Measurements from ENCODE around the gene SIGMAR1.

The SIGMAR1 gene

DNA sequence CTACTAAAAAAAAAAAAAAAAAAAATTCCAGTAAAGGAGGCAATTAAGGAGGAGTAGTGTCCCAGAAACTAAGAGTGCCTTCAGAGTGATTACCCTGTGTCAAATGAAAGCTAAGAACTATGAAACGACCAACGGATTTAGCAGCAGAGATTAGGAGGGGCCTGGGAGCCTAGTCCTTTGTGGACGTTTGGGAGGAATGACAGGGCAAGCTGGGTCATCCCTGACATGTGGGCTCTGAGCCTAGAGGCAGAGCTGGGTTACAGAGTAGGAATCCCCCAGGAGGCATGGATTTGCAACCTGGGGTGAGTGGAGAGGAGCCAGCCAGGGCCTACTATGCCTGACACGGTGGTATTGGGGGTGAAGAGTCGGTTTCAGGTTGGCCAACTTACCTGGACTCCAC lies 4.4 kb downstream of the SIGMAR1 start:
- in situ Hi-C loops (cut with MboI; ENCODE audit: low sequenced_read_pairs) = no loop called here

DNA sequence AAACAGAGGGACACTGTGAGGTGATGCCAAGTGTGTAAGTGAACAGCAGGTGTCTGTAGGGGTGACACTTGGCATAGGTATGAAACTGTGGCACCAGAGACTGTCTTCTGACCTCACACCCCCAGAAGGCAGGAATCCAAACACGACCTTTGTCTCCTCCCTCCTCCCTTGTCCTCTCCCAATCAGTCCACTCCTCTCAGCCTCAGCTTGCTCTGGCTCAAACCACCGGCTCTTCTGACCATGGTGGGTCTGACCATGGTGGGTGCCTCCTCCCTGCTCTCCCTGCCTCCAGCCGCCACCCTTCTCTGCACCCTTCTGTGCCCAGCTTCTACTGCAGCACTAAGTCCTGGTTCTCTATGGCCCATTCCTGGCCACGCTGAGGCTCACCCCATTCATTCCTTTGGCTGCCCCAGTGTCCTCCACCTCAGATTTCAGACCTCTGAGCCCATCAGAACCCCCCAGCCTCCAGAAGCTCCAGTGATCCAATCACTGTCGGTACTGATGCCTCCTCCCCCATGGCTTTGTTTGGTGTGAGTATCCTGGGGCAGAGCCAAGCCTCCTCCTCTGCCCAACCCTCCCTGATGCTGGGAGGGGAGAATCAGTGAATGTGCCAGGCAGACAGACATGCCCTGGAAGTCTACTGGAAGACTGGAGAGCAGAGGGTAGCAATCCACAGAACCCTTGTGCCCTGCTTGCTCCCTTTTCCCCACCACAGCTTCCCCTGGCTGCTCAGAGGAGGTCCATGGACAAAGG lies 7.0 kb downstream of the SIGMAR1 start:
- in situ Hi-C loops (cut with MboI; ENCODE audit: low sequenced_read_pairs) = no loop called here

DNA sequence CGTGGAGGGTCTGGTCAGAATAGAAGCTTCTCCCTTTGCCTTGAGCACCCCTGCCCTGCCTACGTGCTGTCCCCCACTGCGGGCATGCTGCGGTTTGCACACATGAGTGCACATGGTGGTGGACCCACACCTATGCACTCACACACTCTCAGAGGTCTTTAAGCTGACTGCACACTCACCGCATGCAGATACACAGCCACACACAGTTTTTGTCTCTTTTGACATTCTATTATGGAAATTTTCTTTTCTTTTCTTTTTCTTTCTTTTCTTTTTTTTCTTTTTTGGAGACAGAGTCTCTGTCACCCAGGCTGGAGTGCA lies 8.1 kb downstream of the SIGMAR1 start:
- in situ Hi-C loops (cut with MboI; ENCODE audit: low sequenced_read_pairs) = no loop called here

DNA sequence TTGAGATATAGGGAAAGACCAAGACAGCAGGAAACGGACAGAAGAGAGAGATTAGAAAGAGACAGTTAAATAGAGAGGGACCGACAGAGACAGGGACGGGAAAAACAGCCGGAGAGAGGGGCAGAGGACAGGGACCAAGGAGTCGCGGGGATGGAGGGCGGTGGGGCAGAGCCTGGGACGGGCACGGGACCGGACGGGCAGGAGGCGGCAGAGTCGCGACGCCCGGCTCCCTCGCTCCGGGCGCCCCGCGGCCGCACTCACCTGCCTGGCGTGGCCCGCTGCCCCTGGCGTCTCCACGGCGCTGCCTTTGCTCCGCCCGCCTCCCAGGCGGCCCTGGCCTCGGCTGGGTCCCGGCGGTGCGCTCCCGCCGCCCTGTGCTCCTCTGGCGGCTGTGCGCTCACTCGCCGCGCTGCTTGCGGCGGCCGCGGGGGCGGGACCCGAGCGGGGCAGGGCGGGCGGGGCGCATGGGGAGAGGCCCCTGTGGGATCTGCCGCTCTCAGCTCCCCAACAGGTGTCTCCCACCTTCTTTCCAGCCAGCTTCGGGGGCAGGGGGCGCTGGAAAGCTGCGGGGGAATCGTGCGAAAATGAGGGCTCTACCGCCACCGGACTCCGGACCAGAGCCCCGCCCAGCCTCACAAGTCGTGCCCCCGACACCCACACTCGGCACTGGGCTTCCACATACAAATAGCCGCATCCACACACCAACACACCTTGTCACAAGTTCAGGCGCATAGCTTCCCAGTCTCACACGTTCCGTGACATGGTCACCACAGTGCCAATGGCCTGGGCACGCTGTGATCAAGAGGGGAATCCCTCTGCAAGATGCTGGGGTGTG lies 8.7 kb downstream of the SIGMAR1 start, which contains the start of gene ARID3C:
Gene ARID3C, minus strand, starts transcription at position 411 of the 835 bp plus-strand sequence. CDS start 1,052 bp downstream, outside the sequence.
- in situ Hi-C loops (cut with MboI; ENCODE audit: low sequenced_read_pairs) = no loop called here

DNA sequence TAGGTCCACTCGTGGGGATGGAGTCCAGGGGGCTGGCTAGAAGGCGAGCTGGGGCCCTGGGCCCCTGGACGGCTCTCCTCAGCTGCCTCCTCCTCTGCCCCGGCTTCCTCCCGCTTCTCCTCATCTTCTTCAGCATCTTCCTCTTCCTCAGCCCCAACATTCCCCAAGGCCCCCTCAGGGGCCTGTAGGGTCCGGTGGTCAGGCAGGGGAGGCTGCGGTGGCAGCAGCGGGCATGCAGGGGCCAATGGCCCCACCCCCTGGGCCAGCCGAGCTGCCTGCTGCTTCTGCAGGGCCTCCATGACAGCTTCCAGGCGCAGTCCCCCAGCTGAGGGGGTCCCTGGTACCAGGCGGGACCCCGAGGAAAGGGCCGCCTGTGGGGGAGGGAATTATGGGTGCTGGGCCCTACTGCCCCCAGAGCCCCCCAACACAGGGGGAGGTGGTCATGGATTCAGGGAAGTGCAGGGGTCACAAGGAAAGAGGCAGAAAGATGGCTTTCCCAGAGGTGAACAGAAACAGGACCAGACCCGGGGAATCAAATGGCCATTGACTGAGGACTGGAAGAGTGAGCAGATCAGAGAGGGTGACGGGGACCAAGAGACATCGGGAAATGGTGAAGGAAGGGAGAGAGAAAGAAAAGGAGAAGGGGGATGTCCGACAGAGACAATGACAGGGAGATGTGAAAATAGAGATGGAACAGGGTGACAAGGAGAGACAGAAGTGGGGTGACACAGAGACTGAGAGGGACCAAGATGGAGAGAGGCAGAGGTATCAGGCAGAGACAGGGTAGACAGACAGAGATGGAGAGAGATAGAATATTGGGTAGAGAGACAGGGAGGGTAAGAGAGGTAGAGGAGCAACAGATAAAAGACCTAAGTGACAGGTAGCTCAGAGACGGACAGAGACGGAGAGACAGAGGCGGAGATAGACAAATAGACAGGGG lies 9.6 kb downstream of the SIGMAR1 start:
- in situ Hi-C loops (cut with MboI; ENCODE audit: low sequenced_read_pairs) = no loop called here

DNA sequence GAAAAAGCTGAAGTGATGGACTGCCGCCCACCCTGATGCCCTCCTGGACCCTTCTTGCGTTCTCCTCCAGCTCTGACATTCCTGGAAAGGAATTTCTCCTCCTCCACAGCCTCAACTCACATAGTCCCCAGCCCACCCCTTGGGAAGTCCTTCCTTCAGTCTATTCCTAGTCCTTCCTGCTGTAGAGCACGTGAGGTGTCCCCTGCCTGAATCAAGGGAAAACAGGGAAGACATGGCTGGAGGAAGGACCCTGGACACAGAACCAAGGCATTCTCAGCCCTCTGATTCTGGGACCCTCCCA lies 12.5 kb downstream of the SIGMAR1 start:
- in situ Hi-C loops (cut with MboI; ENCODE audit: low sequenced_read_pairs) = no loop called here

DNA sequence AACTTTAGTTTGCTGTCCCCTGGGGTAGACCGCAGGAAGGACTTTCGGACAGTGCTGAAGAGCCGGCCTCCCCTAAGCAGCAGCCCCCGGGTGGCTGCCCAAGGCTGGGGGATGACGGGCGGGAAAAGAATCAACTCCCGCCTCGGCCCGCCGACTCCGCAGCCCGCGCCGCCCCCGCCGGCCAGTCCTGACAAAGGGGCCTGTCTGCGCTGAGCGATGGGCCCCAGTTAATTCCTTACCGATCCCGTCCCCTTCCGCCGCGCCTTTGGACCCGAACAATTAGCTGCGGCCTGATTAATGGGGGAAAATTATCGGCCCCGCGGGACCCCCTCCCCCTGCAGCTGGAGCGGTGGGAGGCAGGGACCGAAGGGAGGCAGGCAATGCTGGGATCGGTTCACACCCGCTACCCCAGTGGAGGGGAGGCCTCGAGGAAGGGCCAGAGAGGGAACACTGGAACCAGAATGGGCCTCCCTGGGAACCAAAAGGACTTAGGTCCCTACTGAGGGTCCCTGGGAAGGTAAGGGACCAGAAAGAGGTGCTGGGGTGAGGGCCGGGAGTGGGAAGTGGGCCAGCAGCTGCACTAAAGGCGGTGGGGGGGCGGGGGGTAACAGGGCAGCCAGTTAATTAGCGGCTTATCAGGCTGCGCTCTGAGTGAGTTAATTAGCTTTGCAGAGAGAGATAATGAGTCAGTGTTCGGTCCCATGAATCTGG lies 13.0 kb downstream of the SIGMAR1 start:
- in situ Hi-C loops (cut with MboI; ENCODE audit: low sequenced_read_pairs) = no loop called here

DNA sequence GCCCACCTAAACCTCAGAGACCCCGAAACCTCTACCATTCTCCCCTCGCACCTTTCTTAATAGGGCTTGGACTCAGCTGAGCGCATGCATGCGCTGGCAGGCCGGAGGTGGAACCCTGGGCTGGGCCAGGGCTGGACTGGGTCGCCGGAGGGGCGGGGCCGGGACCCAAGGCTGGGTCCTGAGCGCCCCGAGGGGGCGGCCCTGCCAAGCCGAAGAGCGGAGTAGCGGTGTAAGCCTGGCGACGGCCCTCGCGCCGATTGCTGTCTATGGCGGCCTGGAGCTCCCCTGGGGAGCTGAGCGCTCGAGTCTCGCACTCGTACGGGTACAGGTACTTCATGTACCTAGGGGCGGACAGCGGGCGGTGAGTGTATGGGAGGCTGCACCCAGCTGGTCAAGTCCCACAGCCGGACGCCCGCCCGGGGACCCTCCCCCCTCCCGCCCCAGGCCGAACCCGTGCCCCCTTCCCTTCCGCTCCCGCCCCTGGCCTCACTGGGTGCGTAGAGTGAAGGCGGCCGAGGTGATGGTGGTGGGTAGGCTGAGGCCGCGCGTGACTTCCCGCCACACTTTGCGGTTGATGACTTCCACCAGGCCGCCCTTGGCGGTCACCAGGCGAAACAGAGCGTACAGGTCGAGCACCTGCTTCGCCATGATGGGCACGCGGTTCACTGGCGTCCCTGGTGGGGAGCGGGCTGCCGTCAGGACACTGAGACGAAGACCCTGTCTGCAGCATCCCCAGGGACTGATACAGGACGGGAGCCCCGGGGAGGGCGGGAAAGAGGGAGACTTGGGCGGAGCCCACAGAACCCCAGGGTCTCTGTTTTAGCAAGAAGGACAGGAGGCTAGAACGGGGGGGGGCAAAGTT lies 14.0 kb downstream of the SIGMAR1 start:
- in situ Hi-C loops (cut with MboI; ENCODE audit: low sequenced_read_pairs) = no loop called here

DNA sequence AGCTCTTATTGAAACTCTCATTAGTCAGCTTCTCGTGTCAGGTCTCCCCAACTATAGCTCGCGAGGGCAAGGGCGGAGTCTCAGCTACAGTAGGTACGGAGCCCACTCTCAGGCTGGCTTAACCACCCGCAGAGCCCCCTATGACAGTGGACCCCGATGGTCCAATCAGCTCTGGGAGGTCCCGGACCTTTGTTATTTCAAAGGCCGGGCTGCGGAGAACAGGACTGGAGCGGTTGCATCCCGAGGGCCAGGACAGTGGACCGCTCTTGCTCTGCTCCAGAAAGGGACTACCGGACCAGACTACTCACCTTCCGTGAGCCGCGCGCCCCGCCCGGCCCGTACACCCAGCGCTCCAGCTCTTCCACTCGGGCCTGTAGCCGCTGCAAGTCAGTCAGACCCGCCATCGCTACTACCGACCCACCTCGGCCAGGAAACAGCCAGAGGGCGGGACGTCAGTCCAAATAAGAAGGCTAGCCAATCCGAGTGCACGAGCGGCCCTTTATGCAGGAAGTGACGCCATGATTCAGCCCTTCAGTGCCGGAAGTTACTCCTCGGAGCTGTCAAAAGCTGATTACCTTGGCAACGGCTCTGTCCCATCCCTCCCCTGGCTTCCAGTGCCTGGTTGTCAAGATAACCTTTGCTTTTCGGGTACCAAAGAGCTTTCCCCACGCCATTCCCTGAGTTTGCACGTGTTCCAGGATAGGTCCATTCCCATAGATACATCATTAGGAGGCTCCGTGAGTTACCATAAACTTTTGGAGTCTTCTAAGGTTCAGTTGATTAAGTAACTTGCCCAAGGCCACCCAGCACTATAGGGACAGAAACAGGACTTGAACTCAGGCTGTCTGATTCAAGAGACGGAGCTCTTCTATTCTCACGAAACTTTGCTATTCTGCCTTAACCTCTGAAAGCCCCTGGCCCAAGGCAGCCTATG lies 17.3 kb downstream of the SIGMAR1 start, which contains the start of gene DCTN3:
Gene DCTN3, minus strand, starts transcription at position 435 of the 934 bp plus-strand sequence. Its CDS starts 31 bp downstream, at position 404.
- in situ Hi-C loops (cut with MboI; ENCODE audit: low sequenced_read_pairs) = no loop called here

DNA sequence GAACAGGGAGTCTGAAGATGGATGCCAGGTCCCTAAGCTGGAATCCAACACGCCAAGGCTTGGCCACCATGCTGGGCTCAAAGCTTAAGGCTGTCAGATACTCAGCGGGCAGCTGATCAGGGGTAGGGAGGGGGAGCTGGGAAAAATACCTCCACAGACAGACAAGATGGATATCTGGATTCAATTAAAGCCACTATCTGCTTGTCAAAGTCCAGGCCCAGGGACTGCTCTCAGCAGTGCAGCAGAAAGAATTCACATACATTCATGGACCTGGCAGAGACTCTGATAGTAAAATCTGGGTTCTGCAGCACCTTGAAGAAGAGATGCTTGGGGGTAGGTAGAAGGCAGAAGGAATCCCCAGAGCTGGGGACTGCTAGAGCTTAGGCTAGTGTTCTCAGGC lies 22.5 kb downstream of the SIGMAR1 start:
- in situ Hi-C loops (cut with MboI; ENCODE audit: low sequenced_read_pairs) = no loop called here

DNA sequence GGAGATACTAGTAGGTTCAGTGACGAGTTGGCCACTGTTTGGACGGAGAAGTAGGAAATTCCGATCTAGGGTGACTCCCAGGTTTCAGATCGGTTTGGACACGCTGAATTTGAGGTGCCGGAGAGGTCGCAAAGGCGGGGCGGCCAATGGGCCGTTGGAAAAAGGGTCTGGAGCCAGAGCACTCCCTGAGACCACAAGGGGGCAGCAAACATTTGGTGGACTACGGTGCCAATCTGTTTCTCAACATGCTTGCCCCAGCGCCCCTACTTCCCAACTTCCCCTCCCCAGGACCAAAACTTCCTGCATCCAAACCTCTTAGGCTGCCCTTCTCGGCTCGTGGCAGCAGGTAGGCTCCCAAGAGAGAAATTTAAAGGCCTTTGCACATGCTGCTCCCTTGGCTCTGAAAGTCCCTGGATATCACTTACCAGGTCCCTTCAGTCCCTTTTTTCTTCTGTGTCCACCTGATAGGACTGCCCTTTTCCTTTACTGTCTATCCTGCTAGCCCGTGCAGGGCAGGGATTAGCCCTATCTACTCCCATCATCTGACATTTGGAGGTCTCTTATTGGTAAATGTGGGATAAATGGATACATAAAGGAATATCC lies 24.7 kb downstream of the SIGMAR1 start:
- in situ Hi-C loops (cut with MboI; ENCODE audit: low sequenced_read_pairs) = no loop called here

DNA sequence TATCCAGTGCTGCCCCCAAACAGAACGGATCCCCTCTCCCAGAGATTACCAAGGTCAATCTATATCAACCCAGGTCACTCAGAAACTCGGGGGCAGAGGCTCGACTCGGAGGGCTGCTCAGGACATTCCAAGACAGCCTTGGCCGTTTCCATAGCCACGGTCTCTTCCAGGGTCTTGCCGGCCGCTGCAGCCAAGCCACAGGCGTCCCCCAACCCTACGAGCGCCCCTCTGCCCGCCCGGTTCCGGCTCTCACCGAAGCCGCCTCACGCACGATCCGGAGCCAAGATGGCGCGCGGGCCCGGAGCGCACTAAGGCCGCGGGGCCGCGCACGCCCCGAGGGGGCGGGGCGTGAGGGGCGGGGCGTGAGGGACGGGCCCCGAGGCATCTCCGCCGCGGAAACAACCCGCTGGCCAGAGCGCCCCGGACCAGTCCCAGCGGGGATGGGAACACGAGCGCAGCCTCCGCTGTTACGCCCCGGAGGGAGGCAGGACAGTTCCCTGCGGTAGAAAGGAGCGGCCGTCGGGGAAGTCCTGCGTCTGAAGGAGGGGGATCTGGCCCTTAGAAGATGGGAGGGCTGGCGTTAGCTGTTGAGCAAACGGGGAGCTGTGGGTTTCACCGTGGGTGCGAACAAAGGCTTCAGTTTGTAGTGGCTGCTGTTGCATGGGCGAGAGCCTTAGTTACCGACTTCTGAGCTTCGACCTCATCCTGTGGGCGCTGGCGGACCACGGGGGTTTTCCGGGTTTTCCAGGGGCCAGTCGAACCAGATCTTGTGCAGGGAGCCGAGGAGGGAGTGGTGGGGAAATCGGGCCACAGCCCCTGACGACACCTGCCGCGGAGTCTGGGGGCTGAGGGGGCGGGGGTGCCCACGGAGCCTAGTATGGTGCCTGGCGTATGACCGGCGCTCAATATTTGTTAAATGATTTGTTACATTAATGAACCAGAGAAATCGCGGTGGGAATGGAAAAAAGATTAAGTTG lies 25.5 kb downstream of the SIGMAR1 start, which contains the start of gene RPP25L:
Gene RPP25L, minus strand, starts transcription at position 287 of the 977 bp plus-strand sequence. CDS start 801 bp downstream, outside the sequence.
- in situ Hi-C loops (cut with MboI; ENCODE audit: low sequenced_read_pairs) = no loop called here

DNA sequence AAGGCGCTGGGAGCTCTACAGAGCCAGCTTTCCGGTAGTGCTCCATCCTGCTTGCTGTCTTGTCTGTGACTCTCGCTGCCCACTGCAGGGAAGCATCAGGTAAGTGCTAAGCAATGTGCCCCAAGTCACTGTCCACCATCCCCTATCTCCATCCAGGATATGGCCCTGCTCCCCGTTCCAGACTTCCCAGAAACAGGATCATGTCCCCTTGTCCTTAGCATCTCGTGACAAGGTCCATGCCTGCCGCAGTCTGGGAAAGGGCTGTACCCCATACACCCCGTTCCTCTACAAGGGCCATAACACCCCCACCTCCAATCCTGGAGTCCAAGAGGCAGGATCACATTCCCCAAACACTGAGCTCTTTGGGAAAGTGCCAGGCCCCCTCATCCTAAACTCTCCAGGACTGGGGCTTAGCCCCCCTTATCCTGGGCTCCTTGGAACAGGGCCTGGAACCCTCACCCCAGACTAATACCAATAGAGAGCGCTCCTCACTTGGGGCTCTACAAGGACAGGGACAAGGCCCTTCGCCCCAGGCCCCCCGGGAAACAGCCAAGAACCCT lies 26.3 kb downstream of the SIGMAR1 start:
- in situ Hi-C loops (cut with MboI; ENCODE audit: low sequenced_read_pairs) = no loop called here

DNA sequence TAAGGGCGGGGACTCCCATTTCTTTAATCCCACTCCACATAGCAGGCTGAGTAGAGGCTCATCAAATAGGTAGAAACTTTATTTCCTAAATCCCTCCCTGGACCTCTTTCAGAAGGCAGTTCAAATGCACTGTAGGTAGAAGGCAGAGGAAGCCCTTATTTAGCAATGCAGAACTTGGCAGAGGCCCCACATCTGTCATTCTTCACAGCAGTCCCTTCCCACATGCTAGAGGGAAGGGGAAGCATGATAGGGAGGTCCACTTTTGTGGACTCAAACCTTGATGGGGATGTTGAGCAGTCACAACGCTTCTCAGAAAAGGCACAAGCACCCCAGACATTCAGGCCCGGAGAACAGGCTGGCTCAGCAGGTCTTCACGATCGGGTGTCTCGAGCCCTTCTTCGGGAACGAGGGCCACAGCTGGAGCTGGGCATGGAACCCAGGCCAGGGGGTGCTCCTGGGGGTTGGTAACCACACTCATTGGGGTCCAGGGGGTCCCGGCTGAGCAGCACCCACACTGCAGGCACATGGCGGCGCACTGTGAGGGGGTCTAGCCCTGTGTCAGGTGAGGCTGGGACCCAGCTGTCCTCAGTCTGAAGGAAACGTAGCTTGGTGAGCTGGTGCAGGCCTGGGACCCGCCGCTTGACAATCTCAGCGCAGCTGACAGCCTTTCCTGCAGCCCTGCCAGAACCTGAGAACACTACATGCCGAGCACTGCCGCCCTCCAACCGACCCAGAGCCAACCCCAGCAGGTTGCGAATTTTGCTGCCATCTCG lies 27.0 kb downstream of the SIGMAR1 start:
- in situ Hi-C loops (cut with MboI; ENCODE audit: low sequenced_read_pairs) = no loop called here

DNA sequence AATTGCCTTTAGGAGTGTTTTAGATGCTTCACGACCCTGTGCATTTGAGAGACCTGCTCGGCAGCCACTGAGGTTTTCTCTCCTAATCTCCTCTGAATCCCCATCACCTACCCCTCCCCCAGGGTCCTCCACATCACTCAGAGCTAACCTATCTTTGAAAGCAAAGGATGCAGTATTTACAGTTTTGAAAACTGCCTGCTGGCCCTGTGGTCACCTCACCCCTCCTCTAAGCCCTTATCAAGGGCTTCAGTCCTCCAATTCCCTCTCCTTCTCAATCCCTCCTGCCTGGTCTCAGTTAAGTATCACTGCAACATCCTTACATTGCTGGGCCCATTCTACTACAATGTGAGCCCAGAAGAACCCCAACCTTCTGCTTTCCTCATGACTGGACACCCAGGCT lies 30.3 kb downstream of the SIGMAR1 start:
- in situ Hi-C loops (cut with MboI; ENCODE audit: low sequenced_read_pairs) = no loop called here

DNA sequence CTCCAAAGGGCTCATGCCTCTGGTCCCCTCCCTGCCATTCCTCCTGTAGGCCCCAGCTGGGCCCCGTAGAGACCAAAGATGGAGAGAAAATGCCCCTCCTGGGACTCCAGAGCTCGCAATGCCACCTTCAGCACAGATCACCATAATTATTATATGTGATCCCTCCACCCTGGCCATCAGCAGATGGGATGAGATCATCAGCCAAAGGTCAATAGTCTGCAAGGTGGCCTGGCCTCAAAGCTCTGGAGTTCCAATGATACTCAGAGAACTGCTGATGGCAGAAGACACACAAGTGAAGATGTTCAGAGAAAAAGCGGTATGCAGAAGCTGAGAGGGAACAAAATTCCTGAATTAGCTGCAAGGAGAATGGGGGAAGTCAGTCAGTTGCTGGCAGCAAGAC lies 30.7 kb downstream of the SIGMAR1 start:
- in situ Hi-C loops (cut with MboI; ENCODE audit: low sequenced_read_pairs) = no loop called here
